Stimulated activated CD8-positive, alpha-beta memory T cell treated with anti-CD3 and anti-CD28 coated beads, Interleukin-4, amount 100 ng/mL, for 1 hour (primary cell): Measurements from ENCODE around the gene GIT2.
A peak's percentile ranks its signal among the peaks of the same experiment; 100 is the strongest.
"Not testable (repeated sequence)": the region's sequence is repeated elsewhere in the genome, so short reads cannot be mapped to it uniquely, and the experiment has no call there.

ENCODE experiments used
- DNase-seq, 2 donors: peaks; one replicate each; pipeline ENCODE4 v3.0.0-alpha.2; 2020; ENCODE audit warnings: low read depth in 2 of 2, low spot score in 1 of 2

Gene GIT2

DNA sequence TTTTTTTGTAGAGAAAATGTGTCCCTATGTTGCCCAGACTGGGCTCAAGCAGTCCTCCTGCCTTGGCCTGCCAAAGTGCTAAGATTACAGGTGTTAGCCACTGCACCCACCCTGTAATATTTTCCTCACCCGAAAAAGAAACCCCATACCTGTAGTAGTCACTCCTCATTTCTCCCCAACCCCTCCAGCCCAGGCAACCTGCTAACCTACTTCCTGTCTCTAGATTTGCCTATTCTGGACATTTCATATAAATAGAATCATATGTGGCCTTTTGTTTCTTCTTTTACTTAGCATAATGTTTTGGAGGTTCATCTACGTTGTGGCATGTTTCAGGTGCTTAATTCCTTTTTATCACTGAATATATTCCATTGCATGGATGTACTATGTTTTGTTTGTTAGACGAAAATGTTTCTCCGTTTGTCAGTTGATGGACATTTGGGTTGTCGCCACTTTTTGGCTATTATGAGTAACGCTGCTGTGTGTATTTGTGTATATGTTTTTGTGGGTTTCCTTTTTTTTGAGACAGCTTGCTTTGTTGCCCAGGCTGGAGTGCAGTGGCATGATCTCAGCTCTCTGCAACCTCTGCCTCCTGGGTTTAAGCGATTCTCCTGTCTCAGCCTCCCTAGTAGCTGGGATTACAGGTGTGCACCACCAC lies 9.3 kb upstream of the GIT2 start:
- DNase-seq, result no peak

DNA sequence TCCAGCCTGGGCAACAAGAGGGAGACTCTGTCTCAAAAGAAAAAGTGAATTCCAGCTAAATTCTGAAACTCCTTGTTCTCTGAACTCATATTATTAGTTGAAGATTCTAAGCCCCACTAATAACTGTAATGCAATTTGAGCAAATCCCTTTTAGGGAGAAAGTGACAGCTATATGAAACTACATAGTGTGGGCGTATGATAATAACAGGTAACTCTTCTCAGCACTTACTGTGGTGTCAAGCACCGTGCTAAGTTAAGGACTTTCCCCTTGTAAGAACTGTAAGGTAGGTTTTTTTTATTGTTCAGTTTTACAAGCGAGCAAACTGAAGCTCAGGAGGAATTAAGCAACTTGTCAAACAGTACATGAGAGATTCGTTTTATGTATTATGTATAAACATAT lies 8.4 kb upstream of the GIT2 start:
- no peak for DNase-seq

DNA sequence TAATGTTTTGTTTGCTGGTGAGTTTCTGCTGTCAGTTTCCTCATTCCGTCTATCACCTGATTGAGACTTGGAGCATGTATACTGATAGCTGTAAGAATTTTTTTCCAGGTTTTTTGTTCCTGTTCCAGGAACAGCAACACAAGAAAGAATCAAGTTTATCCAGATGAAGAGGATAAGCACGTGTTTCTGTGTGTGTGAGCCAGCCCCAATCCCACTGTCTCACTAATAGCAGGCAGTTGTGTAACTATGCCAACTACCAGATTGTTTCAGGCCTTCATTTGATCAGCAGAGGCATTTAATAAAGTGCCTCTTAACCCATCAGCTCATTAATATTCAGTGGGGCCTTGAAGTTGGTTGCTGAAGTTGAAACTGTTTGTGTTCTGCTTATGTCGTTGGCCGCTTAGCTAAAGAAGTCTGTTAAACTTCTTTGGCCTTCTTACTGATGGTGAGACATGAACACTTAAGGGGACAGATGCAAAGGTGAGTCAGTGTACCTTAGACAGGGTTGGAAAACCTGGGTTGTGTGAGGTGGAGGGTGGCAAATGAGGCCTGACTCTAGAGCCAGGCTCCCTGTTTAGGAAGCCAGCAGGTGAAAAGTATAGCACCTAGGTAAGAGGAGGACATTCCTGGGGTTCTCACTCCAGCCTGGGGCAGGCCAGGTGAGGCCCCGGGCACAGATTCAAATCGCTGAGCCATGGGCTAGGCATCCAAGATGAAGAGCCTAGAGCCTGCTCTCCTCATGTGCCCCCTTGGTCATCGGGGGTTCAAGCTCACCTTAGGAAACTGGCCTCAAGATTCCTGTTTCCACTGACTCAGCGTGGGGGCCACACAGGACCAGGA lies 6.7 kb upstream of the GIT2 start:
- DNase-seq, result no peak

DNA sequence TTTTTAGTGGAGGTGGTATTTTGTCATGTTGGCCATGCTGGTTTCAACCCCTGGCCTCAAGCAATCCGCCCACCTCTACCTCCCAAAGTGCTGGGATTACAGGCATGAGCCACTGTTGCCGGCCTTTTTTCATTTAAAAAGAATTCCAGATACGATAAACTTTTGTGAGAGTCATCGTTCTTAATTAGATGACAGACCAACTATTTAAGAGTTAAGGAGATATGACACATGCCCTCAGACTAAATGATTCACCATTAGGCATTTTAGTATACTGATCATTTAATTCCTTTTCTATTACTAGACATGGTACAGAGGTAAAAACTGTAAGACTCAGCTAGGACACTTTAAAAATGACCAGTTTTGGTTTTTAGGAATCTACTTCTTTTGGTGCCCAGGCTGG lies 5.4 kb upstream of the GIT2 start:
- no peak for DNase-seq

DNA sequence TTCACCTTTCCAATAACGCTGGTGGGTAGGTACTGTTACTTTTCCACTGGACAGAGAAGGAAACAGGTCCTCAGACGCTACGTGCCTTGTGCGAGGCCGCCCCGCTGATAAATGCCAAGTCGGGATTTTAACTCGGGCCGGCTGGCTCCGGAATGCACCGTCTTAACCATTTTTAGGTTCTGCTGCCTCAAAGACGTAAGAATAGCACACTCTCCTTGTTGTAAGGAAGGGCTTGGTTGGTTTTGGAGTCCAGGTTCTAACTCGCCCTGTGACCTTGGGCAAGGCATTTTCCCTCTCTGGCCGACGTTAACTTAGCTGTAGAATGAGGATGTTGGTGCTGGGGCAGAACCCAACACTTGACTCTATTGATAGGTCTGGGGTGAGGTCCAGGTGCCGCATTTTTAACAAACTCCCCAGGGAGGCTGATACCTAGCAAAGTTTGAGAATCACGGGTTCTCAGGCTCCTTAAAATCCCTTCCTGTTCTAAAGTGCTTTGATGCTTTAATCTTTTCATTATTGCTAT lies 3.9 kb upstream of the GIT2 start:
- no peak for DNase-seq

DNA sequence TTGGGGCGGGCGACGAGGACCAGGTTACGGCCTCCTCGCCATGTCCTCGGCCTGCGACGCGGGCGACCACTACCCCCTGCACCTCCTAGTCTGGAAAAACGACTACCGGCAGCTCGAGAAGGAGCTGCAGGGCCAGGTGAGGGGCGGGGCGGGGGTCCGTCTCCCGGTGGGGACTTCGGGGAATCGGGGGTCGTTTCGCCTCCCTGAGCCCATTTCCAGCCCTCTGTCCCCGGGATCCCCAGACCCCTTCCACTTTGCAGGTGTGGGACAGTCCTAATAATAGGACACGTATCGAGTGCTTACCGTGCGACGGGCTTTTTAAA lies 3.4 kb upstream of the GIT2 start:
- DNase-seq, result no peak

DNA sequence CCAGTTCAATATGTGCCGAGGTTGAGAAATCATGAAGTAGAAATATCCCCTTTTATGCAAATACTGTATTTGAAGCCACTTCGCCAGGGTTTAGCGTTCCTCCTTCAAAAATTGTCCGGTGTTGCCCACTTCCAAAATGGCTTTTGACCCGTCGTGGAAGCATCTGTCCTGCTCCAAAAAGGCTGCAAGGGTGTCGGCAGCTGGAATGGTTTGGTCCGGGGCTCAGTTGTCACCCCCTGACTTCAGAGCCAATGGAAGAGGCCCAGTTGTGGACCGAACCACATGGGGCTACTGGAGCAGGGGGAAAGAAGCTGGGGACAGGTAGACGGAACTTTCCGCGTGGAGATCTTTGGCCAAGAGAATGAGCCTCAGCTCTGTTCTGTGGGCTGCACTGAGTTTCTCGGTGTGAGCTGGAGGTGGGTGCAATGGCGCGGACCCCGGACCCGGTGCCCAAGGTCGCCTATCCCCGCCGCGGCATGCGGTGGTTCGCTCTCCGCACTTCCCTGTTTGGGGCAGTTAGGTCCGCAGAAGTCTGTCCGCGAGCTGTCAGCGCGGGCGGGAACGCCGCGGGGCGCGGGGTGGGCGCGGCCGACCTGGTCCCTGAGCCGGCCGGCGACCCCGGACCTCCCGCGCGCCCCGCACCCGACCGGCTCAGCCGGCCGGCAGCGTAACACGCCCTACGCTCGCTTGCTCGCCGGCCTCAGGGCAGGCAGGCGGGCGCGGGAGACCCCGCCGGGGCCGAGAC lies 2.9 kb upstream of the GIT2 start, which contains the start of gene ANKRD13A:
ANKRD13A (plus strand) TSS at position 527 of the 745 bp plus-strand sequence. CDS start 259 bp downstream, outside the sequence.
- DNase-seq, result peak; percentile 62 to 75

DNA sequence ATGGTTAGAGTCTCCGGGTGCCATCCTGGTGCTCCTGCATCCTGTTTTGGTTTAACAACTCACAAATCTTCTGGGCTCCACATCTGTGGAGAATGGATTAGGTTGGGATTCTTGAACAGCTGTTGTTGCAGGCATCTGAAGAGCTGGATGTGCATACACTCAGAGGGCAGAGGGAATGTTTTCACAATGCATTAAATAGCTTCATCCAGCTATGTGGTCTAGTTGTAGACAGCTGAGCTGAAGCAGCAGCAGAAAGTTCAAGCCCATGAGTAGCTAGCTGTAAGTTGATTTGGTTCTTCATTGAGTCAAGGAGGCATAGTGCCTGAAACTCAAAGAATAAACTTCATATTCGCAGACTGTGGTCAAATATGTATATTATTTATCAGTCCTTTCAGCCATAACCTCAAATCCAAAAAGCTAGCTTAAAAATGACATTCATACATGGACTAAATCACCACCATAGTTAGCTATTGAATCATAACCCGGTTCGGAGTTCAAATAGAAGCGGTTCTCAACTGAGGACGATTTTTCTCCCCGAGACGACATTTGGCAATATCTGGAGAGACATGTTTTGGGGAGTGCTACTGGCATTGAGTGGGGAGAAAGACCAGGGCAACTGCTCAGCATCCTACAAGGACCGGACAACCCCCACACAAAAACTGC lies 2.2 kb upstream of the GIT2 start:
- DNase-seq, result no peak

DNA sequence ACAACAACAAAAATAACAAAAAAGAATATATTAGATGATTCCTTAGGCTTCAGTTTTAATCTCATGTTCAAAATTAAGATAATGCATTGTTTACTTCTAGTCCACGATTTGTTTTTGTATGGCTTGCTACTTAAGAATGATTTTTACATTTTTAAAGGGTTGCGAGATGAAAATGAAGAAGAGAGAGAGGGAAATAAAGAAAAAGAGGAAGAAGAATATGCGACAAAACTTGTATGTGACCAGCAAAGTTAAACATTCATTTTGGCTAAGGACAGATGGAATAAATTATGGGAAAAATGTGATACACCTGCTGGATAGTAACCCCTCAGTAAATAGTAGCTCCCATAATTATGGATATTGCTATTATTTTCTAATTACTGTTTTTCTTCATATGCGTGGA lies 1.2 kb upstream of the GIT2 start:
- no peak for DNase-seq

DNA sequence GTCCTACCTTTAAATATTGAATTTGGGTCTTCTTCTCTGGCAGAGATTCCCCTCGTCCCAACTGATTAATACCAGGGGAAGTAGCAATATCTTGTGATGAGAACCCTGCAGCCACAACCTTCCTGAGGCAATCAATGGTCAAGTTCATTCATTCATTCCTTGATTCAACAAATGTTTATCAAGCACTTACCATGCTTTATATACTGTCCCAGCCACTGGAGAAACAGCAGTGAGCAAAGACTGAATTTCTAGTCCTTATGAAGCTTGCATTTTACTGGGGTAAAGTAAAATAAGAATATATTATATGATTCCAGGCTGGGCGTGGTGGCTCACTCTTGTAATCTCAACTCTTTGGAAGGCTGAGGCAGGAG lies 300 bp upstream of the GIT2 start:
- DNase-seq, result no peak

DNA sequence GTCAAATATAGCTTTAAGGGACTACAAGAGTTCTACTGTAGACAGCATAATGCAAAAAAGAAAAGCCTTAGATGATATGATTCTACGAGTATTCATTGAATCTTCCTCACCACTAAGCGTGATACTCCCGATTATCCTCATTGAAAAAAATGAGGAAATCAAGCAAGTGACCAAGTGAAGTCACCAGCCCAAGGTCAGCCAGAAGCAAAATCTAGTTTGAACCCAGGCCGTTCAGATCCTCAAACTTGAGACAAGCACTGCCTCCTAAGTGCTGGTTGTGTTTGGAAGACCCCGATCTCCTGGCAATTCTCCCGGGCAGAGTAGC lies 845 bp downstream of the GIT2 start:
- DNase-seq, result no peak

DNA sequence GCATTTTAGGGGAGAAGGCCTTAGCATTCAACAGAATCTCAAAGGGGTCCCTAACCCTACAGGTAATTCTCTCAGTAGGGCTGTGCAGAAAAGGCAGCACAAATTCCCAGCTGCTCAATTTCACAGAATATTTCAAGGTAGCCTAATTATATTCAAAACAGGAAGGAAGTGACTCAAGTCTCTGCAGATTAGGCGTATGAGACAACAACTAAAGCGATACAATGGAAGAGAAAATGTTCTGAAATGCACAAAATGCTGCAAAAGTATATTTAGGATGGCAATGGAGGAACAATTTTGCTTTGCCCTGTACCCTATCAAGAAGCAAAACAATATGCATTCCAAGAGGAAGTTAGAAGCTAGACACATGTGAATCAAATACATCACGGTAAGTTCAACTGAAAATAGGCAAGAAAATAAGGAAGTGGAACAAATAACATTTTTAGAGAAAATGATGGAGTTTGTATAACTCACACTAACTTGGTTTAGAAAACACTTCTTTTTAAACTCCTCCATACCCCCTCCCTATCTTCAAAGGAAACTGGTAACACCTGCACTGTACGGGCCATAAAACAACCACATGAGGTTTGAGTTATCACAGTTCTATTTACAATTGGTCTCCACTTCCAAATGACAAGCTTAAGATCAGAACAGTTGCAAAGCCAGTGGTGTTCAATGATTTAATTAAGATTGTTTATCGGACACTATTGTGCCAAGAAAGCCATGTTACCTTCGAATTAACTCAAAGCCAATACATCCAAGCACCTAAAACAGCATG lies 1.6 kb downstream of the GIT2 start:
- DNase-seq, result no peak

DNA sequence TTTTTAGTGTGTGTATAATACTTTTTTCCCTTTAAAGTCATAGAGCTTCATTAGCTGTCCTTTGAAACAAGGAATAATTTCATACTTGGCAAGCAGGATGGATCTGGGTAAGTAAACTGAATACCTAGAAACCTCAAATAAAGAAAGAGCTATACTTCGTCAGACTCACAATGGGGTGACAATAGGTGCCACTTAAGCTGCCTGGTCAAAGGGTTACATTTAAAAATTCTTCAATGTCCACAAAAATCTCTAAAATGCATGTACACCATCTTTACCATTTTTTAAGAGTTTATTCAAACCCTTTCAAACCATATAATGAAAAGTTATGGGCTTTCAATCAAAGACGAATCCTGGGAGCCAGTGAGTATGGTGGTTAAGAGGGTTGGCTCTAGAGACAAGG lies 3.1 kb downstream of the GIT2 start:
- DNase-seq, result no peak

DNA sequence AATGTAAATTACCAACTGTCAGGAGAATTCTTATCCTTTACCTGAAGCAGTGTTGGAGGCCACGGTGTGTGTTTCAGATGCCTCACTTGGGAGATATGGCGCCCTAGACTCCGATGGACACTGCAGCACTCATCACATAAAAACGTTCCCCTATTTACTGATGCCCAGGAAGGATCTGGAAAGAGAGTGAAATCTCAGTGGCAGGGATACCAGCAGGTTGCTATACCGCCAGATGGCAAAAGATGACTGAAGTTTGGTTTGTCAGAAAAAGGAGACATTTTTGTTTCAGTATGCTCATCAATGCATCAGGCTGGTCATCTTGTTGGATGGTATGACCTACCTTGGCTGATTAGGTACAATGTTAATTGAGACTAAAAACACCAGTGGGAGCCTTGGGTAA lies 4.6 kb downstream of the GIT2 start:
- DNase-seq, result no peak

DNA sequence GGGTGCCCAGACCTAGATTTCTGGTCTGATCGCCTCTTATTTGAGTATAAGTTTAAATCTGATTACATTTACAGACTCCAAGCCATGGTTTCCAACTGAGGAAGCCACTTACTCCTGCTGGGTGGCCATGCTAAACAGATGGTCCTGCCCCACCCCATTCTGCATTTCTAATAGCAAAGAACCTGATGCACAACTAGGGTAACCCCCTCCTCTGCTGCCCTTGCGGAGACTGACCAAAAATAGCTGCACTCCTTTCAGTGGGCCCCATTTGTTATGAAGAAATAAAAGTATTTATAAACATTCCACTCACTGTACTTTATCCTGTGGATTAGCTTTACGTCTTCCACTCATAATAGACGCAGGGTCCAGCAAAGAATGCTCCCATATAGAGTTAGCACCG lies 6.8 kb downstream of the GIT2 start:
- no peak for DNase-seq

DNA sequence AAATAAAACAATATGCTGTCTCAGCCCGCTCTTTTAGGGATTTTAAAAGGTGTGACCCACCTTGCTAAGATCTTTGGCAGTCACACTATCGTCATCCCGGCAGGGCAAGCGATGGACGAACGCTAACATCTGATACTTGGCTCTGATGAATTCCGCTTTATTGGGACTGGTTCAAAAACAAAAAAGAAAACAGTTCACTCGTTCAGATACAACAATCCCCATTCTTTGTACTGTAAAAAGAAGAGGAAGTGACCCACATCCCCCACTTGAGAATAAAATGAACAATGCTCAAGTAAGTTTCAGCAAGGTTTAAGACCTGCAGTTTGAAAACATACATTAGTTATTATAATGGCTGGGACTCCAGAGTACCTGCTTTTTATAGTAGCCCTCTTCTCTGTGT lies 7.3 kb downstream of the GIT2 start:
- DNase-seq, result no peak

DNA sequence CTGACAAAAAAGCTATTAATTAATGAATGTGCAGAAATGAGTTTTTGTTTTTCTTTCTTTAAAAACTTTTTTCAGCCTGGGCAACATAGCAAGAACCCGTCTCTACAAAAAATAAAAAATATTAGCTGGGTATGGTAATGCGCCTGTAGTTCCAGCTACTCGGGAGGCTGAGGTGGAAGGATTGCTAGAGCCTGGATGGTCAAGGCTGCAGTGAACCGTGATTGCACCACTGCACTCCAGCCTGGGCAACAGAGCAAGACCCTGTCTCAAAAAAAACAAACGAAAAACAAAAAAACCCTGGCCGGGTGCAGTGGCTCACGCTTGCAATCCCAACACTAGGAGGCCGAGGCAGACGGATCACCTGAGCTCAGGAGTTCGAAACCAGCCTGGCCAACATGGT lies 7.9 kb downstream of the GIT2 start:
- DNase-seq, result no peak

DNA sequence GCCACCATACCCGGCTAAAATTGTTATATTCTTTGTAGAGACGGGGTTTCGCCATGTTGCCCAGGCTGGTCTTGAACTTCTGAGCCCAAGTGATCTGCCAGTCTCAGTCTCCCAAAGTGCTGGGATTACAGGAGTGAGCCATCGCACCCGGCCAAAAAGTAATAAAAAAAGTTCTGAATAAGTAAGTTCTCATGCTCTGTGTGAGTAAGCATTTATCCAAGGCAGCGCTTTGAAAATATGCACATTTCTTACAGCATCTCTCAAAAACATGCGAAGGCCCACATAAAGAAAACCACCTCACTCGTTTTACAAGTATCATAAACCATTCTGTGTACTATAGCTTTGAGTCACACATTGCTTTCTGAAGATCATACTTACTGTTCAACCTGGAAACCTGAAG lies 8.6 kb downstream of the GIT2 start:
- no peak for DNase-seq

DNA sequence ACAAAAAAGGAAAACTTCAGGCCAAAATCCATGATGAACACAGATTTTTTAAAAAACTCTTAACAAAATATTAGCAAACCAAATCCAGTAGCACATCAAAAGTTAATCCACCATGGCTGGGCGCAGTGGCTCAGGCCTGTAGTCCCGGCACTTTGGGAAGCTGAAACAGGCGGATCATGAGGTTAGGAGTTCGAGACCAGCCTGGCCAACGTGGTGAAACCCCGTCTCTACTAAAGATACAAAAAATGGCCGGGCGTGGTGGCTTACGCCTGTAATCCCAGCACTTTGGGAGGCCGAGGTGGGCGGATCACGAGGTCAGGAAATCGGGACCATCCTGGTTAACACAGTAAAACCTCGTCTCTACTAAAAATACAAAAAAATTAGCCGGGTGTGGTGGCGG lies 9.9 kb downstream of the GIT2 start:
- not testable (repeated sequence) for DNase-seq

DNA sequence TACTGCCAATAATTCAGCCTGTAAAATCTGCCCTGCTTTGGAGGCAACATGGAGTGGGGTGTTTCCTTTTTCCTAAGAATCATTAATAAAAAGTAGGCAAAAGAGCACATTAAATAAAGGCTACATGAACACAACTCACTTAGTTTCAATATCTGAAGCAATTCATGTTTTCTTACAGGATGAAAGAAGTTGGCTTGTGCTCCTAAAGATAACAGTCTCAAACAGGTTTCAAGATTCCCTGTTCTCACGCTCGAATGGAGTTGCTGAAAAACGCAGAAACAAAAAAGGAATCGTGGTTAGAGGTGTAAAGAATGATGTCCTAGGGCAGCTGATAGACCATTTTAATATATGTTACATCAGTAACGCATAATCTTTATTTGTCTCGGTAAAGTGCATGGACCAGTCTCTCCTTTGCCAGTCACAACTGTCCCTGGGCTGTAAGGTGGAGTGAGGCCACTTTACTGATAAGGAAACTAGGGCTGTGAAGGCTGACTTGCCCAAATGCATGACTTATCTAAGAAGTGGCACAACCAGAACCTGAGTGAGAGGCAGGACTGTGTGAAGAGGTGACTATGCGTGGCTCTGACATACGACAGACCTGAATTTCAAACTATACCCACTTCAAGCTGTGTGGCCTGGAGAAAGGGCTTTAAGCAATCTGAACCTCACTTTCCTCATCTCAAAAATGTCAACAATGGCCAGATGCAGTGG lies 12.6 kb downstream of the GIT2 start:
- DNase-seq, result no peak
